ENCODE results near the gene OTOF.

DNA sequence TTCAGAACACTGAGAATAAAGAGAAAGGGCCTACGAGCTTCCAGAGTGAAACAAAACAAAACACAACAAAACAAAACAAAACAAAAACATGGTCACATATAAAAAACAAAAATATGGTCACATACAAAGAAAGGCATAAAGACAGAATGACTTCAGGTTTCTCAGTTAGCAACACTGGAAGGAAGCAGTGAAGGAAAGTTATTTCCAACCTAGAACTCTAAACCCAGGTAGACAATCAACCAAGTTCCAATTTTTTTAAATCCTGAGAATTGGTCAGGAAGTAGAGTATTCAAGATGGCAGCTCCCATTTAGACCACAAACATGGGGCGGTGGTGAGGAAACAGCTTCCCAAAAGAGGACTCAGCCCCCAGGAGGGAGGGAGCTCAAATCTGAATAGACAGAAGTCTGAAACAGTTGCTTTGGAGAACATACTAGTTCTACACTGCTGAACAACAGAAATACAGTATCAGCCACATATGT is 67.1 kb downstream of the OTOF start:
- TF ChIP-seq POLR2AphosphoS5 (IDR thresholded peaks at IDR 0.05; ENCODE audit: low read depth) (no peak), NANOG (IDR thresholded peaks at IDR 0.05; ENCODE audit: borderline replicate concordance) (no peak), EZH2 (IDR thresholded peaks at IDR 0.05; ENCODE audit: low read depth, unreplicated experiment) (no peak), REST (IDR thresholded peaks at IDR 0.05; ENCODE audit: unreplicated experiment) (no peak), EZH2phosphoT487 (IDR thresholded peaks at IDR 0.05; ENCODE audit: unreplicated experiment) (no peak), JUNB (IDR thresholded peaks at IDR 0.05; ENCODE audit: unreplicated experiment) (no peak)
- TF ChIP-seq, protein P1, sequence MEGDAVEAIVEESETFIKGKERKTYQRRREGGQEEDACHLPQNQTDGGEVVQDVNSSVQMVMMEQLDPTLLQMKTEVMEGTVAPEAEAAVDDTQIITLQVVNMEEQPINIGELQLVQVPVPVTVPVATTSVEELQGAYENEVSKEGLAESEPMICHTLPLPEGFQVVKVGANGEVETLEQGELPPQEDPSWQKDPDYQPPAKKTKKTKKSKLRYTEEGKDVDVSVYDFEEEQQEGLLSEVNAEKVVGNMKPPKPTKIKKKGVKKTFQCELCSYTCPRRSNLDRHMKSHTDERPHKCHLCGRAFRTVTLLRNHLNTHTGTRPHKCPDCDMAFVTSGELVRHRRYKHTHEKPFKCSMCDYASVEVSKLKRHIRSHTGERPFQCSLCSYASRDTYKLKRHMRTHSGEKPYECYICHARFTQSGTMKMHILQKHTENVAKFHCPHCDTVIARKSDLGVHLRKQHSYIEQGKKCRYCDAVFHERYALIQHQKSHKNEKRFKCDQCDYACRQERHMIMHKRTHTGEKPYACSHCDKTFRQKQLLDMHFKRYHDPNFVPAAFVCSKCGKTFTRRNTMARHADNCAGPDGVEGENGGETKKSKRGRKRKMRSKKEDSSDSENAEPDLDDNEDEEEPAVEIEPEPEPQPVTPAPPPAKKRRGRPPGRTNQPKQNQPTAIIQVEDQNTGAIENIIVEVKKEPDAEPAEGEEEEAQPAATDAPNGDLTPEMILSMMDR (conservative IDR thresholded peaks at IDR 0.05; ENCODE audit: low read depth in 2 of 2), result no peak

Data from GM23338 (cell line).